K562 (cell line): ENCODE measurements around the gene APC2. TPM values are rescaled to one million over a fixed set of nuclear protein-coding genes. Genes with fewer than 3 reads are reported as not detected.

Experiments
- ARID1B ChIP-seq: fragments of 450-650 bp; IDR thresholded peaks from 2 replicates; pipeline ENCODE4 v1.6.1; 2016; ENCODE audit warnings: antibody characterized with exemption, mild to moderate bottlenecking, inconsistent platforms
- EWSR1 ChIP-seq: fragments of 450-650 bp; IDR thresholded peaks from 2 replicates; pipeline ENCODE4 v1.6.1; 2018; ENCODE audit warnings: borderline replicate concordance, mild to moderate bottlenecking, low read depth, moderate library complexity; ENCODE audit not compliant: partially characterized antibody
- FOXM1 ChIP-seq, 2 experiments: fragments of 450-650 bp in 1 of 2; sonication (generic) in 1 of 2; formaldehyde crosslinking in 1 of 2; IDR thresholded peaks; 2 replicates each; pipeline versions ENCODE4 v1.6.1 to v1.9.0; 2017 to 2022; ENCODE audit warnings: low read depth in 2 of 2, mild to moderate bottlenecking in 2 of 2, missing genetic modification reagents in 1 of 2, moderate library complexity in 1 of 2
- HDAC1 ChIP-seq, 2 experiments: fragments of 450-650 bp; IDR thresholded peaks; 2 replicates each; pipeline ENCODE4 v1.6.1; 2016 to 2017; ENCODE audit warnings: inconsistent platforms in 1 of 2, mild to moderate bottlenecking in 1 of 2, moderate library complexity in 1 of 2
- HMGN3 ChIP-seq: IDR thresholded peaks from 2 replicates; pipeline ENCODE4 v1.6.1; 2011; ENCODE audit warnings: borderline replicate concordance, low read depth, mild to moderate bottlenecking, mixed read lengths, low read length; ENCODE audit not compliant: insufficient read length; ENCODE audit errors: extremely low read depth
- IRF1 ChIP-seq: sonication (generic); formaldehyde crosslinking; IDR thresholded peaks from 2 replicates; pipeline ENCODE4 v1.8.0; 2022; ENCODE audit warnings: missing genetic modification reagents, mild to moderate bottlenecking, borderline replicate concordance
- NCOR1 ChIP-seq: fragments of 450-650 bp; IDR thresholded peaks from 2 replicates; pipeline ENCODE4 v1.6.1; 2016; ENCODE audit warnings: mild to moderate bottlenecking, moderate library complexity
- NONO ChIP-seq, 2 experiments: fragments of 200-400 bp in 1 of 2; fragments of 450-650 bp in 1 of 2; formaldehyde crosslinking in 1 of 2; IDR thresholded peaks; 2 replicates each; pipeline ENCODE4 v1.6.1; 2017; ENCODE audit warnings: low read depth in 2 of 2, mild to moderate bottlenecking in 2 of 2, moderate library complexity in 2 of 2, low read length in 1 of 2
- PHB2 ChIP-seq: fragments of 450-650 bp; IDR thresholded peaks from 2 replicates; pipeline ENCODE4 v1.6.1; 2017; ENCODE audit warnings: low read depth
- RBM15 ChIP-seq: fragments of 200-400 bp; formaldehyde crosslinking; IDR thresholded peaks from 2 replicates; pipeline ENCODE4 v1.6.1; 2018; ENCODE audit warnings: mild to moderate bottlenecking, low read length, moderate library complexity; ENCODE audit not compliant: insufficient read depth
- SNRNP70 ChIP-seq: fragments of 200-400 bp; formaldehyde crosslinking; optimal IDR thresholded peaks from 2 replicates; pipeline ENCODE3; 2017; ENCODE audit warnings: low read depth, low read length
- SRSF3 ChIP-seq: fragments of 200-400 bp; formaldehyde crosslinking; IDR thresholded peaks from 2 replicates; pipeline ENCODE4 v1.6.1; 2016; ENCODE audit warnings: mild to moderate bottlenecking, low read length, moderate library complexity; ENCODE audit not compliant: insufficient read depth
- ZHX1 ChIP-seq: fragments of 150-350 bp; conservative IDR thresholded peaks from 2 replicates; pipeline ENCODE4 v1.6.1; 2014; ENCODE audit warnings: low read length
- ZNF174 ChIP-seq: fragments of 250-450 bp; sonication (Bioruptor Pico); IDR thresholded peaks from 2 replicates; pipeline ENCODE4 v1.4.0; 2020; ENCODE audit warnings: mild to moderate bottlenecking
- ZNF23 ChIP-seq: fragments of 250-450 bp; sonication (Bioruptor Pico); IDR thresholded peaks from 2 replicates; pipeline ENCODE4 v1.4.0; 2020; ENCODE audit warnings: mild to moderate bottlenecking
- ZNF589 ChIP-seq: fragments of 200-800 bp; sonication (Bioruptor generic); IDR thresholded peaks from 2 replicates; pipeline ENCODE4 v1.6.1; 2016; ENCODE audit warnings: low read depth, missing genetic modification characterization, missing compliant biosample characterization
- ZNF699 ChIP-seq: fragments of 250-450 bp; sonication (Bioruptor Pico); IDR thresholded peaks from 2 replicates; pipeline ENCODE4 v1.8.0; 2021; ENCODE audit warnings: mild to moderate bottlenecking, moderate library complexity; ENCODE audit not compliant: insufficient replicate concordance
- polyA plus RNA-seq, 8 experiments: library from polyadenylated mRNA; depleted of rRNA in 4 of 8; stranded (reverse) in 5 of 8; unstranded in 3 of 8; fragments of >200 nt; fragmentation: Nextera tagmentation in 2 of 8; fragmentation: Illumina TruSeq in 1 of 8; extraction: Ambion mirVana in 2 of 8; extraction: Trizol in 1 of 8; gene quantifications; 2 replicates each; pipeline versions ENCODE4 v1.2.1 to v1.2.3, GENCODE V29; 2011 to 2014; ENCODE audit warnings: inconsistent platforms in 1 of 8, missing spikeins in 1 of 8
- total RNA-seq, 7 experiments: library from RNA; depleted of rRNA in 6 of 7; stranded (reverse); fragments of >200 nt in 6 of 7; fragmentation: Illumina TruSeq in 2 of 7; extraction: Trizol in 2 of 7; gene quantifications; 2 replicates each; pipeline versions ENCODE4 v1.2.1 to v1.2.3, GENCODE V29; 2011 to 2021; ENCODE audit warnings: low replicate concordance in 1 of 7
- TF ChIP-seq, protein P1 (sequence below): fragments of 250-450 bp; sonication (Bioruptor Pico); IDR thresholded peaks from 2 replicates; pipeline ENCODE4 v1.5.1; 2021; ENCODE audit warnings: mild to moderate bottlenecking
- TF ChIP-seq, protein P2 (sequence below), 3 experiments: IDR thresholded peaks in 2 of 3; conservative IDR thresholded peaks in 1 of 3; 2 replicates each; pipeline ENCODE4 v1.5.1; 2011 to 2012; ENCODE audit warnings: low read length in 3 of 3, mild to moderate bottlenecking in 3 of 3, control low read depth in 2 of 3, improper control_type of control experiment in 1 of 3, inconsistent platforms in 1 of 3, low read depth in 1 of 3, mixed read lengths in 1 of 3, moderate library complexity in 1 of 3; ENCODE audit not compliant: insufficient read depth in 2 of 3

APC2 gene
- total and polyA plus RNA-seq, 9 of the 15 experiments (the other 6 are each of a cell fraction or from before 2014, with no cell fraction given) = 0.01 to 0.40 (median 0.05) TPM; not detected in 3

- no peak for TF ChIP-seq SNRNP70
- TF ChIP-seq HDAC1 (IDR thresholded peaks at IDR 0.05) = no peak; a peak in 1 of 4 replicates
- TF ChIP-seq, protein P1, sequence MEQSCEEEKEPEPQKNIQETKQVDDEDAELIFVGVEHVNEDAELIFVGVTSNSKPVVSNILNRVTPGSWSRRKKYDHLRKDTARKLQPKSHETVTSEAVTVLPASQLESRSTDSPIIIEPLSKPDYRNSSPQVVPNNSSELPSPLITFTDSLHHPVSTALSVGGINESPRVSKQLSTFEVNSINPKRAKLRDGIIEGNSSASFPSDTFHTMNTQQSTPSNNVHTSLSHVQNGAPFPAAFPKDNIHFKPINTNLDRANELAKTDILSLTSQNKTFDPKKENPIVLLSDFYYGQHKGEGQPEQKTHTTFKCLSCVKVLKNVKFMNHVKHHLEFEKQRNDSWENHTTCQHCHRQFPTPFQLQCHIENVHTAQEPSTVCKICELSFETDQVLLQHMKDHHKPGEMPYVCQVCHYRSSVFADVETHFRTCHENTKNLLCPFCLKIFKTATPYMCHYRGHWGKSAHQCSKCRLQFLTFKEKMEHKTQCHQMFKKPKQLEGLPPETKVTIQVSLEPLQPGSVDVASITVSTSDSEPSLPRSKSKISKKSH (CRISPR knock-in tag) = no peak
- TF ChIP-seq IRF1 = no peak
- TF ChIP-seq FOXM1 (IDR thresholded peaks at IDR 0.05; ENCODE audit: low read depth) = no peak
- TF ChIP-seq FOXM1 (CRISPR knock-in tag; IDR thresholded peaks at IDR 0.05; ENCODE audit: low read depth) = peak; percentile 48; the same call in 1 of the 2 replicates
- no peak for TF ChIP-seq PHB2
- TF ChIP-seq ZNF174 = no peak
- TF ChIP-seq HMGN3 = peak; percentile 97
- peak; percentile 47; the same call in 1 of the 2 replicates for TF ChIP-seq ARID1B
- no peak for TF ChIP-seq EWSR1
- TF ChIP-seq ZNF23 (CRISPR knock-in tag) = no peak
- TF ChIP-seq RBM15 = peak; percentile 97
- TF ChIP-seq ZNF589 (CRISPR knock-in tag) = no peak
- TF ChIP-seq ZHX1 = peak; percentile 86; the same call in 1 of the 2 replicates
- TF ChIP-seq NONO (IDR thresholded peaks at IDR 0.05; ENCODE audit: low read depth in 2 of 2, low read length in 1 of 2) = peak; percentile 67 to 71; a peak in 2 of 4 replicates
- peak; percentile 54 for TF ChIP-seq NCOR1
- no peak for TF ChIP-seq SRSF3
- TF ChIP-seq ZNF699 (CRISPR knock-in tag) = no peak
- TF ChIP-seq, protein P2, sequence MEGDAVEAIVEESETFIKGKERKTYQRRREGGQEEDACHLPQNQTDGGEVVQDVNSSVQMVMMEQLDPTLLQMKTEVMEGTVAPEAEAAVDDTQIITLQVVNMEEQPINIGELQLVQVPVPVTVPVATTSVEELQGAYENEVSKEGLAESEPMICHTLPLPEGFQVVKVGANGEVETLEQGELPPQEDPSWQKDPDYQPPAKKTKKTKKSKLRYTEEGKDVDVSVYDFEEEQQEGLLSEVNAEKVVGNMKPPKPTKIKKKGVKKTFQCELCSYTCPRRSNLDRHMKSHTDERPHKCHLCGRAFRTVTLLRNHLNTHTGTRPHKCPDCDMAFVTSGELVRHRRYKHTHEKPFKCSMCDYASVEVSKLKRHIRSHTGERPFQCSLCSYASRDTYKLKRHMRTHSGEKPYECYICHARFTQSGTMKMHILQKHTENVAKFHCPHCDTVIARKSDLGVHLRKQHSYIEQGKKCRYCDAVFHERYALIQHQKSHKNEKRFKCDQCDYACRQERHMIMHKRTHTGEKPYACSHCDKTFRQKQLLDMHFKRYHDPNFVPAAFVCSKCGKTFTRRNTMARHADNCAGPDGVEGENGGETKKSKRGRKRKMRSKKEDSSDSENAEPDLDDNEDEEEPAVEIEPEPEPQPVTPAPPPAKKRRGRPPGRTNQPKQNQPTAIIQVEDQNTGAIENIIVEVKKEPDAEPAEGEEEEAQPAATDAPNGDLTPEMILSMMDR (IDR thresholded peaks at IDR 0.05 in 2 of 3, conservative IDR thresholded peaks at IDR 0.05 in 1 of 3; ENCODE audit: insufficient read depth in 2 of 3, low read depth in 1 of 3, low read length in 3 of 3) = peak; percentile 94 to 97 (median 97)
Measured at GRCh38 chr19:1438035-1438932, 11.6 kb upstream of the APC2 start, which contains the start of gene RPS15 (continued).
